ENCODE results near the gene RBM38.

RBM38 gene

DNA sequence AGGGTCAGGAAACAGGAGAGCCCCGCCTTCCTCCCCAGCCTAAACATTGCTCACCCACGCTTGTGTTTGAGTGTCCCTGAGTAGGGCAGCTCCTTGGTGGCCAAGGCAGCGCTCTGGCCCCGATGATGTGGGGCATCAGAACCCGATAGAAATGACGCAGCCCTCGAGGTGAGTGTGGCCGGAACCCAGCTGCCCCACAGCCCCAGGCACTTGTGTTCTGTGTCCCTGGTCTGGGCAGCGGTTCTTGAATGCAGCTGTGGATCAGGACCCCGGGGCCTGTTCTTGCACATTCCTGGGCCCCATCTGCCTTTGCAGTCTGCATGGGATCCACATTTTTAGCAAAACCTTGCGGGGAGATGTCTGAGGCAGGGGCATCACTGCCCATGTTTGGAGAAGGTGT lies 12.8 kb downstream of the RBM38 start:
- no peak for DNase-seq (ENCODE audit: low spot score)

DNA sequence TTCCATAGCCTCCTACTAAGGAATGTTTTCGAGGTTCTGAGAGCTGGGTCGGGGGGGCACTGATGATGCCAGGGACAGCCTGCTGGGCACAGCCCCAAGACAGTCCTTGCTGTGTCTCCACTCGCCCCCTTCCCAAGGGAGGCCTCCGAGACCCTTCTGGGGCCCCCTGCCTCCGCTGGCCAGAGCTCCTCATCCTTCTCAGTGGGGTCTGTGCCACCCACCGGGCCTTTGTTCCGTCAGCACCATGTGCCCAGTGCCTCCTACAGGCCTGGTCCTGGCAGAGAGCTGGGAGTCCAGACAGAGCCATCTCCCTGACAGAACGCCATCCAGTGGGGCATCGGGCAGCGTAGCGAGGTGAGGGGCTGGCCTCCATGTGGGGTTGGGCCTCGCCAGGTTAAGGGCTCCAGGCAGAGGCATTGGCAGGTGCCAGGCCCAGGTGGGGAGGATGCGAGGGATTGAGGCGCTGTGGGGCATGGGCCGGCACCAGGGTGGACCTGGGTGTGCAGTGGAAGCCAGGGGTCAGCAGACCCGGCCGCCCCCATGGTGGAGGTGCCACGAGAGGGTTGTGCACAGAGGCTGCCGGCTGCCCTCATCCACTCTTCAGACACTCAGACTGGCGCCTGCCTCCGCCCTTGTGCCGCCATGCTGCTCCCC lies 13.3 kb downstream of the RBM38 start:
- no peak for DNase-seq (ENCODE audit: low spot score)

DNA sequence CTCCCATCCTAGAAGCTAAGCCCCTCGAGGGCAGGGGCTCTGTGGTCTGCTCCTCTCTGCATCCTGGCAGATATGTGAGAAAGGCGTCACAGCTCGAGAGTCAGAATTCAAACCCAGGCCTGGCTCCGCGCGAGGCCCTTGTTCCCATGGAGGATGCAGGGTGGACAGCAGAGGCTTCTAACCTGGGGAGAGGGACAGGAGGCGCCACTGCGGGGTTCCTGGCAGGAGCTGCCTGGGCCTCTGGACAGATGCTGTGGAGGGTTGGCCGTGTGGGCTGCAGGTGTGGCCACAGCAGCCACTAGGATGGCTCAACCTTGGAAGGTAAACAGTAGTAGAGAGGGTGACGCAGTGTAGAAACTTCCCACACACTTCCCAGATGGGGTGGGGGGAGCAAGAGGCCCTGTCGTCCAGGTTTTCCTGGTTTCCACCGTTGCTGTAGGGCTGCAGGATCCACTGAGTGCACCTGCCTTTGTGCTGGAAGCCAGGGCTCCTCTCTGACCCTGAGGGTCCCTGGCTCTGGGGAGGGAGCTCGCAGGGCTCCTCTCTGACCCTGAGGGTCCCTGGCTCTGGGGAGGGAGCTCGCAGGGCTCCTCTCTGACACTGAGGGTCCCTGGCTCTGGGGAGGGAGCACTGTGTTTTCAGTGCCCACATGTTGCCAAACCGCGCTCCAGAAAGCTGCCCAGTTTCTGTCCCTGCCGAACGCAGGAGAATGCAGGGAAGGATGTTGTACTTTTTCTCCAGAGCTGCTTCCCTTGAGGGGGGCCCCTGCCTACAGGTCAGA lies 14.2 kb downstream of the RBM38 start:
- no peak for DNase-seq (ENCODE audit: low spot score)

DNA sequence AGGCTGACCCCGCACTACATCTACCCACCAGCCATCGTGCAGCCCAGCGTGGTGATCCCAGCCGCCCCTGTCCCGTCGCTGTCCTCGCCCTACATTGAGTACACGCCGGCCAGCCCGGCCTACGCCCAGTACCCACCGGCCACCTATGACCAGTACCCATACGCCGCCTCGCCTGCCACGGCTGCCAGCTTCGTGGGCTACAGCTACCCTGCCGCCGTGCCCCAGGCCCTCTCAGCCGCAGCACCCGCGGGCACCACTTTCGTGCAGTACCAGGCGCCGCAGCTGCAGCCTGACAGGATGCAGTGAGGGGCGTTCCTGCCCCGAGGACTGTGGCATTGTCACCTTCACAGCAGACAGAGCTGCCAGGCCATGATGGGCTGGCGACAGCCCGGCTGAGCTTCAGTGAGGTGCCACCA lies 16.4 kb downstream of the RBM38 start:
- DNase-seq (ENCODE audit: low spot score), result no peak

DNA sequence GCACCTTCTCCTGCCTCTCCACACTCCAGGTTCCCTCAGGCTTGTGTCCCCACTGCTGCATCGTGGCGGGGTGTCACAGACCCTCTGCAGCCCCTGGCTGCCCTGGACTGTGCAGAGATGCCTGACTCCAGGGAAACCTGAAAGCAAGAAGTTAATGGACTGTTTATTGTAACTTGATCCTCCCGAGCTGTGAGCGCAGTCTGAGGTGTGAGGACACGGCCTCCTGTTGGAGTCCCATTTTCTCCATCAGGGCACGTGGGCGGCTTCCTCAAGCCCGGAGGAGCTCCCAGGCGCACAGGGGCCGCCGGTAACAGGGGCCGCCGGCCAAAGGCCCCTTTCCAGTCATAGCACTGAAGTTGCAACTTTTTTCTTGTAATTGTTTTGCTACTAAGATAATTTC lies 16.9 kb downstream of the RBM38 start:
- no peak for DNase-seq (ENCODE audit: low spot score)

DNA sequence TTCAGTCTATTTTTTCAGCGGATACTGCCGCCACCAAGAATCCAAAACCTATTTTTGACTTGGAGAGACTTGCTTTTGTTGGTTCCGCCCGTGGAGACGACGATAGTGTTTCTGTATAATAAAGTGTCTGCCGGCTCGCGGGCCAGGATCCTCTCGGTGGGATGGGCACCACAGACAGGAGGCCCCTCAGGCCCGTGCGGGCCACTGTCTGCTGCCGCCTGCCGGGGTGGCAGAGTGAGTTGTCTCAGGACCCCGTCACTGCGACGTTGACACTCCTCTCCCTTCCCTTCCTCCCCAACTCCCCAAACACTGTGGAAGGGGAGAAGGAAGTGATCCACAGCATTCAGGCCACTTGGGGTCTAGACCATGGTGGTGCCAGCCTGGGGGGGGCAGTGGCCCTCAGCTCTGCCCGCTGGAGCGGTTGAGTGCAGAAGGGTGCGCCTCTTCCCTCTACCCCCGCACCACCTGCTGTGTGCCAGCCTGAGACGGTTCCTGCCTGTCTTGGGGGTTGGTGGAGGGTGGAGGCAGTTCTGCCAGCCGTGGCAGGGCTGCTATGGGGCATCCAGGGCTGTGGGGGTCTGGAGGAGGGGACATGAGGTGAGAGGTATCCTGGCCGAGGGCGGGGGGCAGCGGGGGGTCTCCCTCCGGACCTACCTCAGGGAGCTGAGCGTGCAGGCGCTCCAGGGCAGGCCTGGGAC lies 17.5 kb downstream of the RBM38 start:
- no peak for DNase-seq (ENCODE audit: low spot score)

DNA sequence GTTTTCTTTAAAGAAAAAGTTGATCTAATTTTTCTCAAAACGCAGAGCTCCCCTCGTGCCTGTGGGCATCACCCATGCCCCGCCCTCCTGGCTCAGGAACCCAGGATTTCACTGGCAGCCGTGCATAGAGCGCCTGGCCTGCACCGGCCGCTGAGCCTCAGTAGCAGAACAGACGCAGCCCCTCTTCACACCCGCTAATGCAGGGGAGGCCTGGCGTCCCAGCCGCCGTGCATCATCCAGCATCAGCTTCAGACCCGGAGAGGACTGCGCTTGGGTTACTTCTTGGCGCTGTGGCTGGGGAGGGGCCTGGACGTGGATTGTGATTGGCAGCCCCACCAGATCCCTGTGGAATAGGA lies 18.1 kb downstream of the RBM38 start:
- DNase-seq (ENCODE audit: low spot score), result no peak

DNA sequence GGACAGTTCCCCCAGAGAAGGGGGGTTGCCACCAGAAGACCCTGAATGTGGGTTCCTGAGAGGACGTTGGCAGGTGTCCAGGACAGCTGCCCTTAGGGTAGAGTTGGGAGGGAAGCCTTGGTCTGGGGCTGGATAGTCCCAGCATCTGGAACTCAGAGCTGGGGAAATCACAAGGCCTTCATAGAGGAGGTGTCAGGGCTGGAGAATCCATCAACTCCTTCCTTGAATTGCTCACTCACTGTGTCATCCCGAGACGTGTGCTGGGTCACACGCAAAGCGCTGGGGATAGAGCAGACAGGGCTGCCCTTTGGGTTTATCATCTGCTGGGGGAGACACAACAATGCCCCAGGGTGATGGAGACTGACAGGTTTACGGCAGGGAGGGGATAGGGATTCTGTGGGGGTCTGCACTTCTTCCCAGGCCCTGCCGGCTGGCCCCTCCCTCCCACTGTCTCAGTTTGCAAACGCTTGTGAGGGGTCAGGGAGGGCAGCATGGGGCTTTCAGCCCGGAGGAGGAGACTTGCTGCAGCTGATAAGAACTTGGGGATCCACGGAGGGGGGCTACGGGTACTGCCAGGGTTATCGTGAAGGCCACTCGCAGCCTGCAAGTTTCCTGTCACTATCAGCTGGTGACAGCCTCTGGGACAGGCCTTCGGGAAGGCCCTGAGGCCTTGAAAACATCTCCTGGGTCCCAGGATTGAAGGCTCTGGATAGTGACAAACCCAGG lies 18.6 kb downstream of the RBM38 start:
- no peak for DNase-seq (ENCODE audit: low spot score)

DNA sequence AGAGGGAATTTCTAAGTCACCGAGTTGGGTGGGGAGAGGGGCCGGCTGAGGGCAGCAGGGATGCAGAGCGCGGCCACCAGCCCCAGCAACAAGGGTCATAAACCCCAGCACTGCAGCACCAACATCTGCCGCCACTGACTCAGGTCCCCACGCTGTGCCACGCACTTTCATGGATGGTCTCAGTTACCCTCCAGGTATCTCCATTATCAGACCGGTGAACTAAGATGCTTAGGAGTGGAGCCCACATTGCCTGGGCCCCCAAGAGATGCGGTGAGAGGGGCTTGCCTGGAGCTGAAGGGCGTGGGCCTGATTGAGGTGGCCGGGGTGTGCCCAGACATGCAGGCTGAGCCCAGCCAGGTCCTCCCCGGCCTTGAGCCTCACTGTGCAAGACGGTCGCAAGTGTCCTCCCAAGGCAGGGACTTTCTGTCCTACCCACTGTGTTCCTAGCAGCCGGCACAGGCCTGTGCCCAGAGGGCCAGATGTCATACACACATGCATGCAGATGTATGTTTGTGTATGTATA lies 19.3 kb downstream of the RBM38 start:
- DNase-seq (ENCODE audit: low spot score), result no peak

DNA sequence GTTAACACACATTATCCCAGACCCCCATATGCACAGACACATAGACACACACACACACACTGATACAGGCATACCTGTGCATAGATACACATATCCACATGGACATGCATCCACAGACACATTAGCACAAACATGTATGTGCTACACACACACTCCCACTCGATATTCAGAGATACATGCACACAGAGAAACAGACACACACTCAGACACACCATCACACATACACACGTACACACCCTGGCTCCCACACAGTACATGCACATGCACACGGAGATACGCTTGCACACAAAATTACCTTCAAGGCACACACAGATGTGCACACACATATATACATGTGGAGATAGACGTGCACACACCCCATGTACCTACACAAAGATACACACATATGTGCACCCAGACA lies 19.7 kb downstream of the RBM38 start:
- no peak for DNase-seq (ENCODE audit: low spot score)

DNA sequence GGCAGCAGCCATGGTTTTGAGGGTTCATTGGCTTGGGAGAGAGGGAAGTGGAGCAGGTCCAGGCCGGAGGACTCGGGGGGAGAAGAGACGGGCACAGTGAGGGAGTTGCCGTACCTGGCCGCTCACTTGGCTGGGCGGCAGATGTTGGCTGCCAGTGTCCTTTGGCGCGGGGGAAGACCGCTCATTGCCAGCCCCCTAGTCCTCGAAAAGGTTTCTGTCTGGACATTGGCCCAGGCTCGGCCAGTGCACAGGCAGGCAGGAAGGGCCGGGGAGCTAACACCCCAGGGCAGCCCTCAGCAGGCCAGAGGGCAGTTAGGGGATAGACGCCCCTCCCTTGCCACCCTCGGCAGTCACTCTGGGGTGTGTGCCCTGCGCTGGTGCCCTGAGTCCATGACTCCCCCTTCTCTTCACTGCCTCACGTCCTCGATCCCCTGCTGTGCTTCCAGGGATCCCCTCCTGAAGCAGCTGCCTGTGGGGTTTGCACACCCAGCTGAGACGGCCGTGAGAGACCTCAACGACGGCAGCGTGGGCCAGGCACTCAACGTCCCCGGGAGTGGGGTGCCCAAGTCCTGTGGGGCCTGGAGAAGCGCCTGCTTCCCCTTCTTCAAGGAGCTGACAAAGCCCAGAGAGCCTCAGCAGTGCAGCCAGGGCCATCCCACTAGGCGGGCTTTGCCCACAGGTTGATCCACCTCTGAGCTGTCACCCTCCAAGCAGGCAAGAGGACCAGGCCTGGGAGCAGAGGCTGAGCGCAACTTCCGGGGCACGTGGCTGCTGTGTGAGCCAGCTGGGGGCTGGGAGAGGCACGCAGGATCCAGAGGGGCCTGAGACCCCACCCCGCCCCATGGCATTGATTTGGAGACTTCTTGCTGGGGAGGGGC lies 20.4 kb downstream of the RBM38 start:
- no peak for DNase-seq (ENCODE audit: low spot score)

DNA sequence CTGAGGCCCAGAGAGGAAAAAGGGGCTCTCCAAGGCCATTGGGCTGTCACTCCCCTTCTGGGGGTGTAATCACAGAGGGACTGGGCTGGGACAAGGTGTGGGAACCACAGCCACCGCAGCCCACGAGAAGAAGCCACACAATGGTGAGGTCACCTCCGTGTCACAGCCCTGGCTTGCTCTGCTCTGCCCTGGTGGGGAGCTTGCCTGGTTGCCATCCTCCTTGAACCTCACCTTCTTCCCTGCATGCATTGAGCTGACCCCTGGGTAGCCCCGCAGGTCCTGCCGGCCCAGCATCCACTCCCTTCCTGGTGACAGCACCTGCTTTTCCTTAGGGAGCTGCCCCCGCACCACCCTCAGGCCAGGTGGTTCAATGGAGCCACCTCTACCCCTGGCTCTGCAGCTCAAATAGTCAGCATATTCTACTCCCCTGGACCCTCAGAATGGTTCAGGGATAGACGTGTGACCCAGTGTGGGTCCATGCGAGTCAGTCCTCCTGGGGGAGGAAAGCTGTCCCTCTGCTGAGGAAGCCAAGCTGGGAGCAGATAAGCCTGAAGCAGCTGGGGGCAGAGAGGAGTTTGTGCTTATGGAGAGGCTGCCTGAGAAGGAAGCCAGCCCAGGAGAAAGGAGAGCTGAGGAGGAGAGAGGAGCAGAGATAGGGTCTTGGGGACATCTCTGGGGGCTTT lies 21.3 kb downstream of the RBM38 start:
- no peak for DNase-seq (ENCODE audit: low spot score)

DNA sequence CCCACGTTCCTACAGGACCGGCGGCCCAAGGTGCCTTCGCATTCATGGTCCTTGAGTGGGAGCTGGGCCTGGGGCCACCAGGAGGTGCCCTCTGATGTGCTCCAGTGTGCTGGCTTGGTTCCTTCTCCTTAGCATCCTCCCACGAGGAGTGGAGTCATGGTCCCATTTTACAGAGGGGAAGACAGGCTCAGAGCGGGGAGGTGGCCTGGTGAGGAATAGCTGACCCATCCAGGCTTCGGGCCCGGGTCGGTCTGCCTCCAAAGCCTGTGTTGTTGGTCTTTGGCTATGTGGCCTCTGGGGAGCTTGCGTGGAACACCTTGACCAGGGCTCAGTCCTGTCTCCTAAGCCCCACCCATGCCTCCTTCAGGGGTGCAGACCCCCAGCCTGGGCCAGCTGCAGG lies 22.8 kb downstream of the RBM38 start:
- DNase-seq (ENCODE audit: low spot score), result no peak

DNA sequence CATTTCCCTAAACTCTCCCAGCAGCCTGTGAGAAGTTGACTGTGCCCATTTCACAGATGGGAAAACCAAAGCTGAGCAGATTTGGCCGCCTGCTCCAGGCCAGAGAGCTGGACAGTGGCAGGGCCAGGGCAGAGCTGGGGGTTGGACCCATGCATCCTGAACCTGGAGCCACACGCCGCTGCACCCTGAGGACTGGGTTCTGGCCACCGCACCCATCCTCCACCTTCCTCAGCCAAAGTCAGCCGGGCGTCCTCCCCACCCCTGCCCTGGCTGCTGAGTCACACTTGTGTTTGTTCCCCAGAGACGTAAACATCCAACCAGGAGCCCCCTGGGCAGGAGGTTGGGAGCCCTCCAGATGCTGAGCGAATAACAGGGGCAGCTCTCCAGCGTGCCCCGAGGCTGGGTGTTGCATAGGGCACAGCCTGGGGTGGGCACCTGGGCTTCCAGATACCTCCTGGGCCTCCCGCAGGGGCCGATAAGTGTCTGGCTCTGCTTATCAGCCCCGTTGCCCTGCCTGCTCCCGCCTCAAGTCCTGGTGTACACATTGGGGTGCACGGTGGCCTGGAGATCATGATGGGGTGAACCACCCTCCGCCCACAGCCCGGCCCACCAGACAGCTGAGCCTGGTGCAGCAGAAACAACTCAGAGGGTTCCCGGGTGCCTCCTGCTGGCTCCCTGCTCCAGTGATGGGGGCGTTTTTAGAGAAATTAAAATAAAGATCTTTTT lies 23.8 kb downstream of the RBM38 start:
- no peak for DNase-seq (ENCODE audit: low spot score)

DNA sequence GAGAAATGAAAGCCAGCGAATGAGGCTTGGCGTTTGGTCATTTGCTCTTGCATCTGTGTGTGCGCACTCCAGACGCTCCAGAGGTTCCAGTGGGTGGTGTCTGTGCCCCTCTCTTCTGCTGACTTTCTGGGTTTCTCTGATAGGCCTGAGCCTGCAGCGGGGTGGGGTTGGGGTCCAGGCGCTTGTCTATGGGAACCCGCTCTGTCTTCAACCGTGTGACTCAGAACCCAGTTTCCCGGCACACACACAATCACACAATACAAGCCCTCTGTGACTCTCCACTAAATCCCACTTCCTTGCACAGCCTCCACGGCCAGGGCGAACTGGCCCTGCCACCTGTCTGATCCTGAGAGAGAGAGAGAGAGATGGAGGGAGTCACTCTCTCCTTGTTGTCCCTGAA lies 24.6 kb downstream of the RBM38 start:
- no peak for DNase-seq (ENCODE audit: low spot score)

DNA sequence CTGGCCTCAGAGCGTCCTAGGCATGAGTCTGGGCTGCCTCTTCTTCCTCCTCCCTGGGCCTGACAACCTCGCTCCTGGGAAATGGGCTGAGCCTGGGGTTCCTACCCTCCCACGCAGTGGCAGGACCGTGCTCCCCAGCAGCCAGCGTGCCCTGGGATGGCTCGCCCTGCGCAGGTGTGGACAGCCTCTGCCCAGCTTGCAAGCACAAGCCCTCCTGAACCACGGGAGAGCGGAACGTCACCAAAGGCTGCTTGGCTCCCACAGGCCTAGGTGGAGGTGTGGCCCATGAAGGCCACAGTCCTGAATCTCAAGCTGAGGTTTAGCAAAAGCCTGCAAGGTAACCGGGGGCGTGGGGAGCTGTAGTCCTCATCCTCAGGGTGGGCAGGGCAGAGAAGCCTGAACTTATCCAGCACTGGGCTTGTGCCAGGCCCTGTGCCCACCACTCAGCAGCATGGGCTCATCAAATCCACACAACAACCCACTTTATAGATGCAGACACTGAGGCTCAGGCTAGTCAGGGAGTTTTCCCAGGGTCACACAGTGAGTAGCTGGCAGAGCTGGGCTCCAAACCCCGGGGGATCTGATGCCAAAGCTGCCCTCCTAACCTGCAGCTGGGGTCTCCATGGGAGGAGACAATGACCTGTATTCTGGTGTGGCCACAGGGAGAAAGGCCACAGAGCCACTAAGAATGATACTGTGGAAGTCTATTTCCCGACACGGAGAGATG lies 25.3 kb downstream of the RBM38 start:
- DNase-seq (ENCODE audit: low spot score), result no peak

DNA sequence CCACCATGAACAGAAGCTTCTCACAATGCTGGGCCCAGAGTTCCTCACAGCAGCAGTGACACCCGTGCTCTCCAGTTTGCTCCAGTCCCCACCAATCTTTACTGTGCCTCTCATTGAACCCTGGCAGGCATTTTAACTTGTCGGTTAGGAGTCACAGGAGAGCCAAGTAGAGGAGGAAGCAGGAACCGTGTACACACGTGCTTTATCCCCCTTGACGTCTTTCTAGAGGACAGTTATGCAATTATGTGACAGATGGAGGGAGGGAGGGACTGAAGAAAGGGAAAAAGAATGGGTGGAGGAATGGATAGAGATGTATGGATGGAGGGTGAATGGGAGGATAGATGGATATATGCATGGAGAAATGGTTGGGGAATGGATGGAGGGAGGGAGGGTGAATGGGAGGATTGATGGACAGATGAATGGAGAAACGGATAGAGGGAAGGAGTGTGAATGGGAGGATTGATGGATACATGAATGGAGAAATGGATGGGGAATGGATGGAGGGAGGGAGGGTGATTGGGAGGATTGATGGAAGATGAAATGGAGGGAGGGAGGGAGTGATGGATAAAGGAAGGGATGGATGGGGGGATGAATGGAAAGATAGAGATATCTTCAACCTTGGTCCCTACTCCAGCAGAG lies 26.0 kb downstream of the RBM38 start:
- no peak for DNase-seq (ENCODE audit: low spot score)

DNA sequence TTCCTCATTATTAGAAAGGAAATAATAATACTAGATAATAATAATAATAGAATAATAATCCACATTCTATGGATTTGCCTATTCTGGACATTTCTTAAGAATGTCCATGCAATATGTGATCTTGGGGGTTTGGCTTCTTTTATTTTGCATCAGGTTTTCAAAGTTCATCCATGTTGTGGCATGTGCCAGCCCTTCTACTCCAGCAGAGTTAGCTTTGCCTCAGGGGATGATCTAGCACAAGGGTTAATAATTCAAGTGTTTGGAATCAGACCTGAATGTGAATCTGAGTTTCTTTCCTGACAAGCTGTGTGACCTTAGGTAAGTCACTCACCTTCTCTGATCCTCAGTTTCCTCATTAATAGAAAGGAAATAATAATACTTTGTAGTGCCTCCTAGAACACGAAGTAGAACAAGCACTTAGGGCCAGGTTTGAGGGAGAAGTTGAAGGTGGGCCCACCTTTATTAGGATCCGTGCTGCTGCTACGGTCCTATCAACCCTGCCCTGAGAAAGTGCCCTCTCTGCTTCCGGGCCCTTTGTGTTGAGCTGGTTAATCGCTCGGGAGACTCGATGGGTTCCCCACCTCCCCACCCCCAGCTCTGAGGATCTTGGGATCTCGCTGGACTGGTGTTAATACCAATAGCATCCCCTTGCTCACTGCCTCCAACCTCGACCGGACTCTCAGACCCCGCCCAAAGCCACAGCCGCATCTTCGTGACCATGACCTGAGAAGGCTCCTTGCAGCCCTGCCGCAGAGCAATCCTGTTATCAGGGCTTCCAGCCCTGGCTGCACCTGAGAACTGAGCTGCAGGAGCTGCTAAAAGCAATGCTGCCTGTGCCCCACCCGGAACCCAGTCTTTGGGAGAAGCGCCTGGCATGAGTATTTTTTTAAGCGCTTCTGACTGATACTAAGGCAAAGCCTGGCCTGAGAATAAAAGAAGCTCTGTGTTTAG lies 26.9 kb downstream of the RBM38 start:
- no peak for DNase-seq (ENCODE audit: low spot score)
